Panc1 (cell line): ENCODE measurements around the gene PHLPP1.

Source experiments
- POLR2AphosphoS5 ChIP-seq: IDR thresholded peaks from 2 replicates; pipeline ENCODE4 v1.6.1; 2012; ENCODE audit warnings: mild to moderate bottlenecking, low read depth, low read length, moderate library complexity
- SIN3A ChIP-seq: IDR thresholded peaks from 2 replicates; pipeline ENCODE4 v1.6.1; 2012; ENCODE audit warnings: low read depth, mild to moderate bottlenecking, low read length, moderate library complexity, borderline replicate concordance; ENCODE audit not compliant: insufficient read depth
- TCF7L2 ChIP-seq: IDR thresholded peaks from 2 replicates; pipeline ENCODE4 v1.6.1; 2011; ENCODE audit warnings: mild to moderate bottlenecking, low read depth, low read length, inconsistent platforms
- TF ChIP-seq, protein P1 (sequence below): fragments of 450-650 bp; IDR thresholded peaks from 2 replicates; pipeline ENCODE4 v1.5.1; 2017; ENCODE audit warnings: mild to moderate bottlenecking
- TF ChIP-seq, protein P2 (sequence below), 2 experiments: IDR thresholded peaks; 2 replicates each; pipeline ENCODE4 v1.6.1; 2011 to 2012; ENCODE audit warnings: low read depth in 2 of 2, control low read depth in 1 of 2, low read length in 1 of 2, mild to moderate bottlenecking in 1 of 2, moderate library complexity in 1 of 2; ENCODE audit not compliant: insufficient read depth in 1 of 2

DNA sequence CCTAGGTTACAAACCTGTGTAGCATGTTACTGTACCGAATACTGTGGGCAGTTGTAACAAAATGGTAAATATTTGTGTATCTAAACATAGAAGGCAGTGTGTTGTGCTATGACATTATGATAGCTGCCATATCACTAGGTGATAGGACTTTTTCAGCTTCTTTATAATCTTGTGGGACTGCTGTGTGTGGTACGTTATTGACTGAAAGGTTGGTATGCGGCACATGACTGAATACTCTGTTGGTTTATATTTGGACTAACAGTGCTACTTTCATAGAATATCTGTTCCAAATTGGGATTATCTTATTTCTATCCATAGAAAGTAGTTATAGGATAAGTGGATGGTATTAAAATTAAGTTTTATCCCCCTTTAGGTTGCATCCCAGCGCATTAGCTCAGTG lies 144.7 kb downstream of the PHLPP1 start:
- TF ChIP-seq, protein P1, sequence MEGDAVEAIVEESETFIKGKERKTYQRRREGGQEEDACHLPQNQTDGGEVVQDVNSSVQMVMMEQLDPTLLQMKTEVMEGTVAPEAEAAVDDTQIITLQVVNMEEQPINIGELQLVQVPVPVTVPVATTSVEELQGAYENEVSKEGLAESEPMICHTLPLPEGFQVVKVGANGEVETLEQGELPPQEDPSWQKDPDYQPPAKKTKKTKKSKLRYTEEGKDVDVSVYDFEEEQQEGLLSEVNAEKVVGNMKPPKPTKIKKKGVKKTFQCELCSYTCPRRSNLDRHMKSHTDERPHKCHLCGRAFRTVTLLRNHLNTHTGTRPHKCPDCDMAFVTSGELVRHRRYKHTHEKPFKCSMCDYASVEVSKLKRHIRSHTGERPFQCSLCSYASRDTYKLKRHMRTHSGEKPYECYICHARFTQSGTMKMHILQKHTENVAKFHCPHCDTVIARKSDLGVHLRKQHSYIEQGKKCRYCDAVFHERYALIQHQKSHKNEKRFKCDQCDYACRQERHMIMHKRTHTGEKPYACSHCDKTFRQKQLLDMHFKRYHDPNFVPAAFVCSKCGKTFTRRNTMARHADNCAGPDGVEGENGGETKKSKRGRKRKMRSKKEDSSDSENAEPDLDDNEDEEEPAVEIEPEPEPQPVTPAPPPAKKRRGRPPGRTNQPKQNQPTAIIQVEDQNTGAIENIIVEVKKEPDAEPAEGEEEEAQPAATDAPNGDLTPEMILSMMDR, result no peak
- TF ChIP-seq POLR2AphosphoS5, result no peak
- TF ChIP-seq, protein P2, sequence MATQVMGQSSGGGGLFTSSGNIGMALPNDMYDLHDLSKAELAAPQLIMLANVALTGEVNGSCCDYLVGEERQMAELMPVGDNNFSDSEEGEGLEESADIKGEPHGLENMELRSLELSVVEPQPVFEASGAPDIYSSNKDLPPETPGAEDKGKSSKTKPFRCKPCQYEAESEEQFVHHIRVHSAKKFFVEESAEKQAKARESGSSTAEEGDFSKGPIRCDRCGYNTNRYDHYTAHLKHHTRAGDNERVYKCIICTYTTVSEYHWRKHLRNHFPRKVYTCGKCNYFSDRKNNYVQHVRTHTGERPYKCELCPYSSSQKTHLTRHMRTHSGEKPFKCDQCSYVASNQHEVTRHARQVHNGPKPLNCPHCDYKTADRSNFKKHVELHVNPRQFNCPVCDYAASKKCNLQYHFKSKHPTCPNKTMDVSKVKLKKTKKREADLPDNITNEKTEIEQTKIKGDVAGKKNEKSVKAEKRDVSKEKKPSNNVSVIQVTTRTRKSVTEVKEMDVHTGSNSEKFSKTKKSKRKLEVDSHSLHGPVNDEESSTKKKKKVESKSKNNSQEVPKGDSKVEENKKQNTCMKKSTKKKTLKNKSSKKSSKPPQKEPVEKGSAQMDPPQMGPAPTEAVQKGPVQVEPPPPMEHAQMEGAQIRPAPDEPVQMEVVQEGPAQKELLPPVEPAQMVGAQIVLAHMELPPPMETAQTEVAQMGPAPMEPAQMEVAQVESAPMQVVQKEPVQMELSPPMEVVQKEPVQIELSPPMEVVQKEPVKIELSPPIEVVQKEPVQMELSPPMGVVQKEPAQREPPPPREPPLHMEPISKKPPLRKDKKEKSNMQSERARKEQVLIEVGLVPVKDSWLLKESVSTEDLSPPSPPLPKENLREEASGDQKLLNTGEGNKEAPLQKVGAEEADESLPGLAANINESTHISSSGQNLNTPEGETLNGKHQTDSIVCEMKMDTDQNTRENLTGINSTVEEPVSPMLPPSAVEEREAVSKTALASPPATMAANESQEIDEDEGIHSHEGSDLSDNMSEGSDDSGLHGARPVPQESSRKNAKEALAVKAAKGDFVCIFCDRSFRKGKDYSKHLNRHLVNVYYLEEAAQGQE (IDR thresholded peaks at IDR 0.05; ENCODE audit: insufficient read depth in 1 of 2, low read depth in 2 of 2, low read length in 1 of 2), result no peak
- no peak for TF ChIP-seq TCF7L2
- no peak for TF ChIP-seq SIN3A
